Activated naive CD4-positive, alpha-beta T cell treated with anti-CD3 and anti-CD28 coated beads for 36 hours (primary cell): ENCODE results near the gene CDCP1. TPM values are rescaled to one million over a fixed set of nuclear protein-coding genes. Genes with fewer than 3 reads are reported as not detected.
A peak's percentile ranks its signal among the peaks of the same experiment; 100 is the strongest.
"Not testable (repeated sequence)": the region's sequence is repeated elsewhere in the genome, so short reads cannot be mapped to it uniquely, and the experiment has no call there.

ENCODE experiments used
- CTCF ChIA-PET: fragments of 350-600 bp; sonication (Branson Sonifier 250); formaldehyde crosslinking; loops from one replicate; lab custom pipeline; 2021; ENCODE audit warnings: antibody characterized with exemption; lab: Charles Lee
- DNase-seq: peaks from one replicate; pipeline ENCODE4 v3.0.0-alpha.2; 2020
- H3K27ac Mint-ChIP-seq: one replicate; pipeline ENCODE4 v1.8.0; 2021; ENCODE audit warnings: mild to moderate bottlenecking, mixed read lengths
- H3K27me3 Mint-ChIP-seq: one replicate; pipeline ENCODE4 v1.8.0; 2021; ENCODE audit warnings: low read depth, mixed read lengths
- H3K36me3 Mint-ChIP-seq: one replicate; pipeline ENCODE4 v1.8.0; 2021; ENCODE audit warnings: low read depth, mixed read lengths
- H3K4me1 Mint-ChIP-seq: one replicate; pipeline ENCODE4 v1.8.0; 2021; ENCODE audit warnings: low read depth, mixed read lengths
- H3K4me3 Mint-ChIP-seq: one replicate; pipeline ENCODE4 v1.8.0; 2021; ENCODE audit warnings: mild to moderate bottlenecking, moderate library complexity, mixed read lengths
- H3K9me3 Mint-ChIP-seq: one replicate; pipeline ENCODE4 v1.8.0; 2021; ENCODE audit warnings: mixed read lengths
- intact Hi-C: fragments of 100-400 bp; cut with micrococcal nuclease; formaldehyde crosslinking; loops from one replicate; pipeline ENCODE4 v1.15.1; 2023
- total RNA-seq, 2 experiments: library from RNA; stranded (reverse); gene quantifications; one replicate each; pipeline ENCODE4 v1.2.3, GENCODE V29; 2021

The CDCP1 gene
- total RNA-seq, 2 experiments from 2014 or later: 0.41 to 0.59 TPM

DNA sequence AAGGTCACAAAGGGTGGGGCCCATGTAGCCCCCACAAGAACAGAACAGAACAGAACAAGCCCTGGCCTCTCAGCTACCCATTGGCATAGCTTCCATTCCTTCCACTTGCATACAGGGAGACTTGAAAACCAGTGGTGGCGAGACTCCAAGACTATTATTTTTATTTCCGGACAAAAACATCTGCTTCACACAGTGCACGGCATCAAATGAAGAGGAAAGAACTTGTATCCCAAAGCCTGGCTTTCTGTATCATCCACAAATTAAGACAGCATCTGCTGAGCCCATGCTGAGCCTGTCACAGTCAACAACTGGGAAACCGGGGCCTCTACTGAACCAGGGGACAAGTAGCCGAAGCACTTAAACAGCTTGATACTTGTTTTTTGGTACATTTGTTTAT is 64.0 kb downstream of the CDCP1 start:
- CTCF ChIA-PET: interaction anchor here (0.7 kb wide), 1 partner anchor 28 kb away, joined by 3 read pairs; no protein-coding TSS in a partner anchor

DNA sequence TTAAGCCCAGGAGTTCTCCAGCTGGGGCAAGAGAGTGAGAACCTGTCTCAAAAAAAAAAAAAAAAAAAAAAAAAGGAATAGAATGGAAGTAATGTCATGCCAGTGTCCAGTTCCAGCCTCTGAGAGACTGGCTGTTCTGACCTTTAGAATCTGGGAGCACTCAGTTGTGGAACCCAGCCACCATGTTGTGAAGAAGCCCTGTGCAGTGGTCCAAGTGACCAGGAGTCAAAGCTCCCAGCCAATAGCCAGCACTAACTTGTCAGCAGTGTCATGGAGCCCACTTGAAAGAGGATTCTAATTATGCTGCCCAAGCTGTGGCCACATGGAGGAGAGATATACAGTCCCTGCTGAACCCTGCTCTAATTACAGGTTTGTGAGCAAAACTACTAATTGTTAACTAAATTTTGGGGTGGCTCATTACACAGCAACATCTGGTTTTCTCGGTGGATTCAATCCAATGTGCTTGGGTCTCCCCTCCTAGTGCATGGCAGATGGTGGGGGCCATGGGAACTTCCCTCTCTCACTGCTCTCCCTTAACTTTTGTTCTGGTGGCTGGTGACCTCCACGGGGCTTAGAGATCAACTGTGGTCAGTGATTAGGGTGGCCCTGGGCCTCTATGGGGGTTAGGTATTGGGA is 64.6 kb downstream of the CDCP1 start:
- Mint-ChIP-seq H3K36me3 (no peaks in the 10 kb centered on the region), H3K4me3 (no peak overlapping the region), H3K27ac (no peak overlapping the region), H3K27me3 (no peaks in the 10 kb centered on the region), H3K9me3 (peaks cover 2% of the 10 kb centered on the region), H3K4me1 (no peaks in the 10 kb centered on the region)
- intact Hi-C loops: no loop called here
- no peak for DNase-seq
- CTCF ChIA-PET: interaction anchor here (0.7 to 0.8 kb wide), 2 partner anchors 29 to 44 kb away, joined by 3 to 4 read pairs; no protein-coding TSS in a partner anchor

More for the DNA sequence above, 64.0 kb downstream of the CDCP1 start:
- no peak overlapping the region for H3K4me3 Mint-ChIP-seq
- no peaks in the 10 kb centered on the region for H3K27me3 Mint-ChIP-seq
- intact Hi-C loops: no loop called here
- no peak for DNase-seq
- no peak overlapping the region for H3K27ac Mint-ChIP-seq
- no peaks in the 10 kb centered on the region for H3K4me1 Mint-ChIP-seq
- H3K9me3 Mint-ChIP-seq: peaks cover 2% of the 10 kb centered on the region
- no peaks in the 10 kb centered on the region for H3K36me3 Mint-ChIP-seq

- no peak for DNase-seq
- Mint-ChIP-seq H3K27ac (no peak overlapping the region), H3K4me1 (no peaks in the 10 kb centered on the region), H3K4me3 (no peak overlapping the region), H3K27me3 (no peaks in the 10 kb centered on the region), H3K9me3 (peaks cover 2% of the 10 kb centered on the region), H3K36me3 (no peaks in the 10 kb centered on the region)
- CTCF ChIA-PET: interaction anchor here (0.8 kb wide), 1 partner anchor 43 kb away, joined by 4 read pairs; no protein-coding TSS in a partner anchor
- intact Hi-C loops: no loop called here
Observed at GRCh38 chr3:45080824-45081223, 65.4 kb downstream of the CDCP1 start.

DNA sequence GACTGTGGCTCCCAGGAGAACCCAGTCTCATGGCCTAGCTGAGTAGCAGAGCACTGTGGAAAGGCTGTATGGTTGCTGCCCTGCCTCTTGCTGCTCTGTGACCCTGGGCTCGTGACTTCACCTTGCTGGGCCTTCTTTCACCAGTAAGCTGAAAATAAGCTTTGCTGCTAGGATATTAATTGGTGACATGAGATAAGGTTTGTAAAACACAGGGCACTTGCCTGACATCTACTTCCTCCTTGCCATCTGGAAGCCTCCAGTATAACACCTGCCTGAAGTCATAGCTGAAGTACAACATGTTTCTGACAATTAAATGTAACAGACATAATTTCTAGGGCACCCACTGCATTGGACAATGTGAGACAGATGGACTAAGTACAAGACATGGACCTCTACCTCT is 66.5 kb downstream of the CDCP1 start:
- Mint-ChIP-seq H3K4me1 (no peaks in the 10 kb centered on the region), H3K36me3 (no peaks in the 10 kb centered on the region), H3K27me3 (no peaks in the 10 kb centered on the region), H3K9me3 (peaks cover 2% of the 10 kb centered on the region), H3K4me3 (no peak overlapping the region), H3K27ac (no peak overlapping the region)
- intact Hi-C loops: no loop called here
- no peak for DNase-seq
- CTCF ChIA-PET: interaction anchor here (1.0 kb wide), 2 partner anchors 41 to 43 kb away, joined by 3 read pairs; no protein-coding TSS in a partner anchor

GRCh38 chr3:45078910-45079522 is 67.2 kb downstream of the CDCP1 start:
- H3K4me3 Mint-ChIP-seq: no peak overlapping the region
- CTCF ChIA-PET: interaction anchor here (1.0 kb wide), 2 partner anchors 40 to 42 kb away, joined by 3 read pairs; no protein-coding TSS in a partner anchor
- intact Hi-C loops: no loop called here
- peak; percentile 10 for DNase-seq
- peaks cover 2% of the 10 kb centered on the region for H3K9me3 Mint-ChIP-seq
- no peaks in the 10 kb centered on the region for H3K27me3 Mint-ChIP-seq
- H3K4me1 Mint-ChIP-seq: no peaks in the 10 kb centered on the region
- H3K36me3 Mint-ChIP-seq: no peaks in the 10 kb centered on the region
- H3K27ac Mint-ChIP-seq: no peak overlapping the region

- H3K4me1 Mint-ChIP-seq, DNase-seq, intact Hi-C loops, CTCF ChIA-PET, H3K4me3 Mint-ChIP-seq, H3K27me3 Mint-ChIP-seq, H3K27ac Mint-ChIP-seq, H3K36me3 Mint-ChIP-seq, H3K9me3 Mint-ChIP-seq: not testable (repeated sequence)
Observed at GRCh38 chr3:45078256-45078655, 67.9 kb downstream of the CDCP1 start.

DNA sequence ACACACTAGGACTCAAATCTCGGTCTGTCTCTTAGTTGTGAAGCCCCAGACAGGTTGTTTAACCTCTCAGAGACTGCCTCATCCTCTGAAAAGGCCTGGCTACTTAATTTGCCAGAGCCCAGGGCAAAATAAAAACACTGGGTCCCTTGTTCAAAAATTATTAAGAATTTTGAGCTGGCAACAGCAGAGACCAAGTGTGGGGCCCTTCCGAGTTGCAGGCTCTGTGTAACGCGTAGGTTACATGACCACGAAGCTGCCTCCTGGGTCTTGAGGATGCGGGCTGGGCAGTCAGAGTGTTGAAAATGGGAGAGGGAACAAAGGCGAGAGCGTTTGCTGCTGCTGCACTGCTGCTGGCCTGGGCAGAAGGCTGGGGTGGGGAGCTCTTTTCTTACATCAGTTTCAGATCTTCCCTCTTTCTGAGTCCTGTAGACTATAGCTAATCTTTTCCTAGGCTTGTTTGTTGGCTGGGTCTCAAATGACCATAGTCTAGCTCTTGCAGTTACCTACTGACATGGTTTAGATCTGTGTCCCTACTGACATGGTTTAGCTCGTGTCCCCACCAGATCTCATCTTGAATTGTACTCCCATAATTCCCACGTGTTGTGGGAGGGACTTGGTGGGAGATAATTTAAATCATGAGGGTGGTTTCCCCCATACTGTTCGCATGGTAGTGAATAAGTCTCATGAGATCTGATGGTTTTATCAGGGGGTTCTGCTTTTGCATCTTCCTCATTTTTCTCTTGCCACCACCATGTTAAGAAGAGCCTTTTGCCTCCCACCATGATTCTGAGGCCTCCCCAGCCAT is 70.2 kb downstream of the CDCP1 start:
- H3K27me3 Mint-ChIP-seq: no peaks in the 10 kb centered on the region
- H3K9me3 Mint-ChIP-seq: peaks cover 2% of the 10 kb centered on the region
- no peak for DNase-seq
- no peaks in the 10 kb centered on the region for H3K4me1 Mint-ChIP-seq
- no peak overlapping the region for H3K27ac Mint-ChIP-seq
- H3K36me3 Mint-ChIP-seq: no peaks in the 10 kb centered on the region
- CTCF ChIA-PET: interaction anchor here (1.0 kb wide), 1 partner anchor 36 kb away, joined by 3 read pairs; no protein-coding TSS in a partner anchor
- intact Hi-C loops: no loop called here
- no peak overlapping the region for H3K4me3 Mint-ChIP-seq

- Mint-ChIP-seq H3K4me1 (peaks cover 6% of the 10 kb centered on the region), H3K9me3 (no peaks in the 10 kb centered on the region), H3K27ac (no peak overlapping the region), H3K36me3 (no peaks in the 10 kb centered on the region), H3K4me3 (no peak overlapping the region), H3K27me3 (no peaks in the 10 kb centered on the region)
- DNase-seq: no peak
- intact Hi-C loops: no loop called here
- CTCF ChIA-PET: no interaction called here
Observed at GRCh38 chr3:45071075-45071474, 75.1 kb downstream of the CDCP1 start.

DNA sequence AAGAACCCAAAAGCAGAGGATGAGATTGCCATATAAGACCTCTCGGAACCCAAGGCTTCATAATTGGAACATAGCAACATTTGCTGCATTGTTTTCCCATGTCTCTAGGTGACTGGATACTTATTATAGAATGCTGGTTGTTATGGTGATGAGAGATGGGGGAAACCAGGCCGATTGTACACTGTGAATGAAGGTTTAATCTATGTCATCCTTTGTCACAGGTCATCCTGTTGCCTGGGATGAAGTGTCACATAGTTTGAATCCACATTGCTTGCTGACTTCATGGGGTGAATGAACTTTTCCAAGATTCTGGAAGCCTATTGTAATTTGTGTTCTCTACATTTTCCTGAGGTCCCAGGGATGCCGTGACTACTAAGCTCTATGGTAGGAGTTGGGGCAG is 78.2 kb downstream of the CDCP1 start:
- DNase-seq: no peak
- CTCF ChIA-PET: no interaction called here
- Mint-ChIP-seq H3K27me3 (no peaks in the 10 kb centered on the region), H3K9me3 (no peaks in the 10 kb centered on the region), H3K4me1 (peaks cover 22% of the 10 kb centered on the region), H3K36me3 (no peaks in the 10 kb centered on the region), H3K27ac (no peak overlapping the region), H3K4me3 (no peak overlapping the region)
- intact Hi-C loops: no loop called here

DNA sequence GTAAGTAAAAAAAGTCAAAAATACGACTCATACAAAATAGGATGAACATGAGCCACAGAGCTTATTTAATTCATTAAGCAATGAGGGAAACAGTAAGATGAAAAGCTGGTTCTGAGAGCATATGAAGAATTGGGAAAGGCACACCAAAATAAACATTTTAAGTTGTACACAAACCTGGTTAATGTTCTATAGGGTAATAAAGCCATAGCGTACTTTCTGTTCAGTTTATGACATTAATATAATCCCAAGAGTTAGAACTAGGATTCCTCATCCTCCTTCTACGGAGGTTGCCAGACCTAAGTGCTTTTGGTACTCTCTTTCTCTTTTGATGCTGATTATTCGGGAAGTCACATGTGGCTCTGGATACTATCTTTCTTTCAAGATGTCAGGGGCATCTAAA is 78.7 kb downstream of the CDCP1 start:
- DNase-seq: no peak
- H3K9me3 Mint-ChIP-seq: no peaks in the 10 kb centered on the region
- H3K36me3 Mint-ChIP-seq: no peaks in the 10 kb centered on the region
- H3K27ac Mint-ChIP-seq: no peak overlapping the region
- CTCF ChIA-PET: no interaction called here
- no peak overlapping the region for H3K4me3 Mint-ChIP-seq
- intact Hi-C loops: no loop called here
- H3K4me1 Mint-ChIP-seq: peaks cover 22% of the 10 kb centered on the region
- no peaks in the 10 kb centered on the region for H3K27me3 Mint-ChIP-seq

GRCh38 chr3:45066109-45066801 is 79.9 kb downstream of the CDCP1 start:
- Mint-ChIP-seq H3K4me3 (no peak overlapping the region), H3K4me1 (peaks cover 22% of the 10 kb centered on the region), H3K9me3 (no peaks in the 10 kb centered on the region), H3K36me3 (no peaks in the 10 kb centered on the region), H3K27me3 (no peaks in the 10 kb centered on the region), H3K27ac (no peak overlapping the region)
- CTCF ChIA-PET: no interaction called here
- DNase-seq: no peak
- intact Hi-C loops: no loop called here

DNA sequence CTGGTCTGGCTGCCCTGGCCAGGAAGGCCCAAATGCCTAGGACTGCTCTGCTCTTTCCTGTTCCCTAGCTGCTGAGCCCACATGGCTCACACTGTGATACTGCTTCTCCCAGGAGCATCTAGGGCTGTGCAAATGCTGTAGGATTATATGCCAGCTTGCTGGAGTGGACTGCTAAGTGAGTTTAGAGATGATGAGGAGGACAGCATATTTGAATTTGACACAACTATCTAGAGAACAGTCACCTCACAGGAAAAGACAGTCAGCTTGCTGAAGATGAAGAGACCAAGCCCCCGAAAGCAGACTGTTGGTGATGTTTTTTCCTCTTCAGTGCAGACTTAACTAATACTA is 80.8 kb downstream of the CDCP1 start:
- Mint-ChIP-seq H3K27me3 (no peaks in the 10 kb centered on the region), H3K4me1 (peaks cover 22% of the 10 kb centered on the region), H3K36me3 (no peaks in the 10 kb centered on the region), H3K9me3 (no peaks in the 10 kb centered on the region), H3K27ac (peak overlapping the region; percentile 68), H3K4me3 (no peak overlapping the region)
- CTCF ChIA-PET: no interaction called here
- no peak for DNase-seq
- intact Hi-C loops: loop anchor here (2.0 kb wide), 1 partner anchor 101 kb away; no protein-coding TSS in a partner anchor
